Gastroesophageal sphincter (tissue), 4 donors: ENCODE results near the gene TRIM17. TPM values are rescaled to one million over a fixed set of nuclear protein-coding genes. Genes with fewer than 3 reads are reported as not detected.

ENCODE experiments used
- ATAC-seq: fragments of 150-250 bp; one replicate; pipeline ENCODE4 v1.9.1; 2016; ENCODE audit warnings: mild to moderate bottlenecking, moderate library complexity
- H3K27ac ChIP-seq, 4 donors: fragments of 200-600 bp; sonication (generic) in 3 of 4; 1 replicate in 3 of 4; 2 replicates in 1 of 4; pipeline ENCODE4 v1.5.1; 2016 to 2019
- H3K27me3 ChIP-seq: fragments of 200-600 bp; sonication (generic); one replicate; pipeline ENCODE4 v1.5.1; 2019
- H3K36me3 ChIP-seq, 2 donors: fragments of 200-600 bp; sonication (generic); one replicate each; pipeline ENCODE4 v1.5.1; 2019; ENCODE audit warnings: control low read depth in 1 of 2
- H3K4me1 ChIP-seq, 3 donors: fragments of 200-600 bp; sonication (generic); 1 replicate in 2 of 3; 2 replicates in 1 of 3; pipeline ENCODE4 v1.5.1; 2016 to 2019; ENCODE audit warnings: control low read depth in 2 of 3
- H3K4me3 ChIP-seq, 2 donors: fragments of 200-600 bp; sonication (generic); one replicate each; pipeline ENCODE4 v1.5.1; 2019; ENCODE audit warnings: mild to moderate bottlenecking in 1 of 2, moderate library complexity in 1 of 2
- H3K9me3 ChIP-seq, 3 donors: fragments of 200-600 bp; sonication (generic); one replicate each; pipeline ENCODE4 v1.5.1; 2017 to 2019; ENCODE audit warnings: control low read depth in 2 of 3
- EP300 ChIP-seq: sonication (generic); formaldehyde crosslinking; IDR thresholded peaks from one replicate; pipeline ENCODE4 v1.6.1; 2017; ENCODE audit warnings: antibody characterized with exemption, mild to moderate bottlenecking
- POLR2A ChIP-seq, 2 donors: fragments of 450-650 bp; IDR thresholded peaks; one replicate each; pipeline ENCODE4 v1.6.1; 2017; ENCODE audit warnings: antibody characterized with exemption in 2 of 2, mild to moderate bottlenecking in 2 of 2, moderate library complexity in 1 of 2
- POLR2AphosphoS5 ChIP-seq: sonication (generic); formaldehyde crosslinking; IDR thresholded peaks from one replicate; pipeline ENCODE4 v1.6.1; 2017; ENCODE audit warnings: antibody characterized with exemption
- WGBS, 2 donors: methylation state at CpG; one replicate each; pipeline ENCODE4 v1.1.5; 2018; ENCODE audit warnings: low coverage in 1 of 2; 5-methylcytosine and 5-hydroxymethylcytosine counted together
- total RNA-seq, 4 donors: library from RNA; depleted of rRNA; stranded (reverse); fragments of >200 nt; gene quantifications; one replicate each; pipeline ENCODE4 v1.1.0, GENCODE V29; 2016
- TF ChIP-seq, protein P1 (sequence below), 4 experiments: fragments of 200-600 bp in 2 of 4; fragments of 450-650 bp in 2 of 4; sonication (generic) in 1 of 4; IDR thresholded peaks; one replicate each; pipeline ENCODE4 v1.5.1; 2017 to 2019; ENCODE audit warnings: antibody characterized with exemption in 4 of 4, mild to moderate bottlenecking in 2 of 4, moderate library complexity in 2 of 4

Gene TRIM17
- total RNA-seq, 4 donors from 2014 or later, result not detected

DNA sequence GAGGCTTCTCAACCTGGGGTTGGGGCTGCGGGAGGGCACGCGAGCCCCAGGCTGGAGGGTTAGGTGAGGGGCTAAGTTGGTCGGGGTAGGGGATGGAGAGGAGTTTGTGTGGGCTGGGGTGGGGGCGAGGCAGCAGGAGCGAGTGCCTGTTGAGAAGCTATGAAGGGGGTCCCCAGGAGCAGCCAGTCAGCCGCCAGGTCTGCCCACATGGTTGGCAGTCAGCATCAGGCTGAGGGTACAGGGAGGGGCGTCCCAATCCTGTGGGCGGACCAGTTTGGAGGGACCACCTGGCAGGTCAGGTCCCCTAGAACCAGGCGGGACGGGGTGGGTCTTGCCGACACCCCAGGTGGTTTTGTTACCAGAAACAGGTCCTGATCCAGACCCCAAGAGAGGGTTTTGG lies 400 bp upstream of the TRIM17 start:
- H3K4me1 ChIP-seq, result peaks cover 3 to 24% (median 7%) of the 10 kb centered on the region in 3 donors
- WGBS, 2 donors, result 14 to 20% methylated on average over 3 to 9 of the region's 12 CpGs
- H3K27me3 ChIP-seq, result peaks cover 76% of the 10 kb centered on the region
- TF ChIP-seq, protein P1, sequence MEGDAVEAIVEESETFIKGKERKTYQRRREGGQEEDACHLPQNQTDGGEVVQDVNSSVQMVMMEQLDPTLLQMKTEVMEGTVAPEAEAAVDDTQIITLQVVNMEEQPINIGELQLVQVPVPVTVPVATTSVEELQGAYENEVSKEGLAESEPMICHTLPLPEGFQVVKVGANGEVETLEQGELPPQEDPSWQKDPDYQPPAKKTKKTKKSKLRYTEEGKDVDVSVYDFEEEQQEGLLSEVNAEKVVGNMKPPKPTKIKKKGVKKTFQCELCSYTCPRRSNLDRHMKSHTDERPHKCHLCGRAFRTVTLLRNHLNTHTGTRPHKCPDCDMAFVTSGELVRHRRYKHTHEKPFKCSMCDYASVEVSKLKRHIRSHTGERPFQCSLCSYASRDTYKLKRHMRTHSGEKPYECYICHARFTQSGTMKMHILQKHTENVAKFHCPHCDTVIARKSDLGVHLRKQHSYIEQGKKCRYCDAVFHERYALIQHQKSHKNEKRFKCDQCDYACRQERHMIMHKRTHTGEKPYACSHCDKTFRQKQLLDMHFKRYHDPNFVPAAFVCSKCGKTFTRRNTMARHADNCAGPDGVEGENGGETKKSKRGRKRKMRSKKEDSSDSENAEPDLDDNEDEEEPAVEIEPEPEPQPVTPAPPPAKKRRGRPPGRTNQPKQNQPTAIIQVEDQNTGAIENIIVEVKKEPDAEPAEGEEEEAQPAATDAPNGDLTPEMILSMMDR (IDR thresholded peaks at IDR 0.05), result no peak
- no peak for TF ChIP-seq POLR2AphosphoS5
- no peak for TF ChIP-seq POLR2A (IDR thresholded peaks at IDR 0.05)
- no peak for TF ChIP-seq EP300
- no peak overlapping the region for H3K27ac ChIP-seq
- peak overlapping the region in 1 of 2 donors; percentile 50 for H3K4me3 ChIP-seq
- peak; percentile 20 for ATAC-seq
- no peaks in the 10 kb centered on the region for H3K36me3 ChIP-seq
- peaks cover 0 to 4% (median 0%) of the 10 kb centered on the region in 3 donors for H3K9me3 ChIP-seq

GRCh38 chr1:228415853-228416216 lies 826 bp downstream of the TRIM17 start:
- no peak for ATAC-seq
- H3K9me3 ChIP-seq, result peaks cover 0 to 4% (median 0%) of the 10 kb centered on the region in 3 donors
- peak overlapping the region in 1 of 4 donors; percentile 32 for H3K27ac ChIP-seq
- H3K4me1 ChIP-seq, result peaks cover 3 to 24% (median 7%) of the 10 kb centered on the region in 3 donors
- TF ChIP-seq, protein P1 (IDR thresholded peaks at IDR 0.05), result no peak
- TF ChIP-seq POLR2AphosphoS5 (no peak), POLR2A (IDR thresholded peaks at IDR 0.05) (no peak), EP300 (no peak)
- peaks cover 66% of the 10 kb centered on the region for H3K27me3 ChIP-seq
- H3K36me3 ChIP-seq, result peaks cover 0 to 9% of the 10 kb centered on the region in 2 donors
- peak overlapping the region in 1 of 2 donors; percentile 50 for H3K4me3 ChIP-seq
- 0 to 67% methylated on average over 1 to 4 of the region's 23 CpGs for whole genome bisulfite sequencing, 2 donors

DNA sequence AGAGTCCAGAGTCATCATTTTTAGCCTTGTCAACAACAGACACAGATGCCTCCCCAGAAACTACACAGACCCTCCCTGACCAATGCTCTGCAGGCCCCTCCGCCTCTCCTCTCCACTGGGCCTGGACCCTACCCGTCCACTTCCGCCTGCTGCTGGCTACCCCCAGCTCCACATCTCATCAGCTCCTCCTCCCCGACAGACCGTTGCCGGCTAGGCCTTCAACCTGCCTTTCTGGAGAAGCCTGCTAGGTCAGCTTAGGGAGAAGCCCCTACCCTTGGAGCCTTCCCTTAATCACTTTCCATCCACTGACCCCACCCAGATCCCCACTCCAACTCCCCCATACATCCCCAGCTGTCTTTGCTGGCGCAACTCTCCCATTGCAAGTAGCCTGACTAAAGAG lies 1.4 kb downstream of the TRIM17 start:
- Histone ChIP-seq H3K27me3 (peaks cover 60% of the 10 kb centered on the region), H3K9me3 (no peaks in the 10 kb centered on the region), H3K27ac (no peak overlapping the region), H3K4me3 (no peak overlapping the region), H3K4me1 (peaks cover 3 to 24% (median 7%) of the 10 kb centered on the region in 3 donors), H3K36me3 (peaks cover 0 to 15% of the 10 kb centered on the region in 2 donors)
- WGBS, 2 donors, result 17 to 34% methylated on average over 1 to 7 of the region's 7 CpGs
- no peak for ATAC-seq
- TF ChIP-seq POLR2A (IDR thresholded peaks at IDR 0.05) (no peak), POLR2AphosphoS5 (no peak), EP300 (no peak)
- TF ChIP-seq, protein P1 (IDR thresholded peaks at IDR 0.05), result no peak

DNA sequence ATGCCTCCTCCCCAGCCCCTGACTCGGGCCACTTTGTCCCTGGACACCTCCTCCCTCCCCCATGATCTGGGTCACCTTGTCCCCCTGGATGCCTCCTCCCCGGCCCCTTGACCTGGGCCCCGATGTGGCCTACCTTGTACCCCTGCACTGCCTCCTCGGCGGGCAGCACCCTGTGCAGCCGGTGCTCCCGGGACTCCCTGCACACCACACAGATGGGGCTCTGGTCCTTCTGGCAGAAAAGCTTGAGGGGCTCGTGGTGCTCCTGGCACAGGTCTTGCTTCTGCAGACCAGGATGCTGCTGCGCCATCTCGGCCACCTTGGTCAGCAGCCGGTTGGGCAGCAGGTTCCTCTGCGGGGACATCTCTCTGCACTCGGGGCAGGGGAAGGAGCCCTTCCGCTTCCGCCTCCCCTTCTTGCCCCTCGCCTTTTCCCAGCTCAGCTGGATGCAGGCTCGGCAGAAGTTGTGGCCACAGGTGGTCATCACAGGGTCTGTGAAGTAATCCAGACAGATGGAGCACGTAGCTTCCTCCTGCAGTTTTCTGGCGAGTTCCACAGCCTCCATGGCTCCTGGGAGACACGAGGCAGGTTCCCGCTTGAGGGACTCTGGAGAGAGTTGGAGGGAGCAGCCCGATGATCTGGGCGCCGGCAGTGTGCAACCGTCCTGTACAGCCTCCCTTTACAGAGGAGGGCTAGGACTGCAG lies 2.0 kb downstream of the TRIM17 start:
- no peak for TF ChIP-seq POLR2AphosphoS5
- no peak for TF ChIP-seq POLR2A (IDR thresholded peaks at IDR 0.05)
- TF ChIP-seq, protein P1 (IDR thresholded peaks at IDR 0.05), result no peak
- no peak for TF ChIP-seq EP300
- H3K36me3 ChIP-seq, result peaks cover 0 to 19% of the 10 kb centered on the region in 2 donors
- peaks cover 3 to 29% (median 7%) of the 10 kb centered on the region in 3 donors for H3K4me1 ChIP-seq
- H3K27ac ChIP-seq, result no peak overlapping the region
- peaks cover 54% of the 10 kb centered on the region for H3K27me3 ChIP-seq
- no peaks in the 10 kb centered on the region for H3K9me3 ChIP-seq
- no peak overlapping the region for H3K4me3 ChIP-seq
- no peak for ATAC-seq
- 84% methylated on average over 9 of the region's 25 CpGs; no CpG with 5 or more reads in 1 of the 2 donors for WGBS, 2 donors
